DMS114 treated with DMSO at 0.1 percent for 48 hours (cell line): Measurements from ENCODE around the gene PEX11G.
"Not testable (repeated sequence)": the region's sequence is repeated elsewhere in the genome, so short reads cannot be mapped to it uniquely, and the experiment has no call there.

Source experiments
- DNase-seq: peaks from one replicate; lab custom pipeline; 2025; ENCODE audit not compliant: unreplicated experiment; lab: John Stamatoyannopoulos, UW

The PEX11G gene

DNA sequence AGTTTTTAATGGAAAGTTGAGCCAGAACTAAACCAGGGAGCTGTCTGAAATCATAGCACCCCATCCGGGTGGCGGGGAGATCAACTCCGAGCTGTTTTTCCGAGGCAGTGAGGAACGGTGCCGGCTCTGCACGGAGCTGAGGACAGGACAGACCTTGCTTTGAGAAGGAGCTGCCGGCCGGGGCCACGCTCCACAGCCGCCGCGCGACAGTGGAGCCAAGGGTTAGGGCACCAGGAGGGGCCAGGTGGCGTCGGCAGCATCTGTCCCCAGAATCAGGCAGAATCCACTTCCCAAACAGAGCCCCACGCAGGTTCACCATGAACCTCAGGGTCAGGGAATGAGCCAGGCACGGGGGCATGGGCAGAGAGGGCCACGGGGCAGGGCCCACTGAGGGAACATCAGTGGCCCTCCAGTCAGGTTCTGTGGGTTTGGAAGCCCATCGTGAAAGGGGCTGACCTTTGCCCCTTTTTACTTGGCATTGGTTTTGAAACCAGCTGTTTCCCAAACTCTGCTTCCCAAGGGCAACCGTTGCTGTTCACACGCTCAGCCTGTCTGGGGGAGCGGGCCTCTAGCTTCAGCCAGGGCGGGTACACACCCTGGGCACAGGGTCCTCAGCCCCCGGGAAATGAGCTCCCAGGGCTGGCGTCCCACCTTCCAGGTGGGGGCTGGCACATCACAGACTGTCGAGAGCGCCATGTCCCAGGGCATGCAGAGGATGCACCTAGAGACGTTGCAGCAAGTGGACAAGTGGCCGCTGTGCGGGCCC lies 18.1 kb downstream of the PEX11G start:
- DNase-seq: no peak

DNA sequence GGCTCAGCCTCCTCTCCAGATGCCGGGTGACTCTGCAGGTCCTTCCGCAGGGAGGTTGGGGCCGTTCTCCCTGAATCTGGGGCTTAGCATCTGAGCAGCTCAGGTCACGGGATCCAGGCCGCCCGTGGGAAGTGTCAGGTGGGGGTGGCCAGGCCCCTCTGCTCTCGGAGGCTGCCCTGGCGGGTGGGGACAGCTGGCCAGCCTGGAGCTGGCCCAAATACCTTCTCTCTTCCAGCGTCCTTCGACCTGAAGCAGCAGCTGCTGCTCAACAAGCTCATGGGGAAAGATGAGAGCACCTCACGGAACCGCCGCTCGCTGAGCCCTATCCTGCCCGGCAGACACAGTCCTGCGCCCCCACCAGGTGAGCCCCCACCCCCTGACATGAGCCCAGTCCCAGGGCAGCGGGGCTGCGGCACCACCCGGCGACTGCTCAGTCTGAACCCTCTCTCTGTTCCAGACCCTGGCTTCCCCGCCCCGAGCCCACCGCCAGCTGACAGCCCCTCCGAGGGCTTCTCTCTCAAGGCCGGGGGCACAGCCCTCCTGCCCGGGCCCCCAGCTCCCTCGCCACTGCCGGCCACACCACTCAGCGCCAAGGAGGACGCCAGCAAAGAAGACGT lies 19.1 kb downstream of the PEX11G start:
- no peak for DNase-seq

DNA sequence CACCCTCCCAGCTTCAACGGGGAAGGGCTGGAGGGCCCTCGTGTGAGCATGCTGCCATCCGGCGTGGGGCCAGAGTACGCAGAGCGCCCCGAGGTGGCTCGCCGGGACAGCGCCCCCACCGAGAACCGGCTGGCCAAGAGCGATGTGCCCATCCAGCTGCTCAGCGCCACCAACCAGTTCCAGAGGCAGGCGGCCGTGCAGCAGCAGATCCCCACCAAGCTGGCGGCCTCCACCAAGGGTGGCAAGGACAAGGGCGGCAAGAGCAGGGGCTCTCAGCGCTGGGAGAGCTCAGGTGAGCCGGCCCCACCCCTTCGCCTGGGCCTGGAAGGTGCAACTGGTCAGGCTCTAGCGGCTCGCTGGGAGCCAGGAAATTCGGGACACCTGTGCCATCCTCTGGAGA lies 20.0 kb downstream of the PEX11G start:
- no peak for DNase-seq

DNA sequence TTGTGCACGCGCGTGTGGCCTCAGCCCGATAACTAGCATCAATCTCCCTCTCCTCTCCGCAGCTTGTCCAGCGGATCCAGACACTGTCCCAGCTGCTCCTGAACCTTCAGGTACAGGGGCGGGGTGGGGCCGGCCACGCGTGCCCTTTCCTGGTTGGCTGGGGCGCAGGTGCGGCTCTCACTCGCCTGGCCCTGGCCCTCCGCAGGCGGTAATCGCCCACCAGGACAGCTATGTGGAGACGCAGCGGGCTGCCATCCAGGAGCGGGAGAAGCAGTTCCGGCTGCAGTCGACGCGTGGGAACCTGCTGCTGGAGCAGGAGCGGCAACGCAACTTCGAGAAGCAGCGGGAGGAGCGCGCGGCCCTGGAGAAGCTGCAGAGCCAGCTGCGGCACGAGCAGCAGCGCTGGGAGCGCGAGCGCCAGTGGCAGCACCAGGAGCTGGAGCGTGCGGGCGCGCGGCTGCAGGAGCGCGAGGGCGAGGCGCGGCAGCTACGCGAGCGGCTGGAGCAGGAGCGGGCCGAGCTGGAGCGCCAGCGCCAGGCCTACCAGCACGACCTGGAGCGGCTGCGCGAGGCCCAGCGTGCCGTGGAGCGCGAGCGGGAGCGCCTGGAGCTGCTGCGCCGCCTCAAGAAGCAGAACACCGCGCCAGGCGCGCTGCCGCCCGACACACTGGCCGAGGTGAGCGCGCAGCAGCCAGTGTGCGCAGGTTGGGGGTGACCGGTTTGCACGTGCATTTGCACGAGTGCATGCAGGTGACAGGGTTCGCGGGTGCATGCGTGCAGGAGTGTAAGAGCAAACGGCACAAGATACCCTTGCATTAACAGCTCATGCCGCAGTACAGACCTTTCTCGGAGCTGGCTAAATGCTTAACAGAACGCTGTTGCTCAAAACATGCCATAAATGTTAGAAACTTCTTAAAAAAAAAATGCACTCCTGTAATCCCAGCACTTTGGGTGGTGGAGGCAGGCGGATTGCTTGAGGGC lies 21.5 kb downstream of the PEX11G start:
- DNase-seq: no peak

DNA sequence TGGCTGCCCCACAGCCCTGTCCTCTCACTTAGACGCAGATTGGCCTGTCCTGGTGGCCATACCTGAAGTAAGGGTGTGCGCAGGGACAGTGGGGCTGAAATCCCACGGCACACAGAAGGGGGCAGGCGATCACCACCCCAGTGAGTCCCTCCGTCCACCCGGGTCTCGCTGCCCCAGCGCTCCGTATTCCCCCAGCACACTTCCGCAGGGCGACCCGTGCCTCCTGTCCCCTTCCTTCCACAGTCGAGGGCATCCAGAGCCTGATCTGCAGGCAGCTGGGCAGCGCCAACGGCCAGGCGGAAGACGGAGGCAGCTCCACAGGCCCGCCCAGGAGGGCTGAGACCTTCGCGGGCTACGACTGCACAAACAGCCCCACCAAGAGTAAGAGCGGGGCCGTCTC lies 25.3 kb downstream of the PEX11G start:
- no peak for DNase-seq

DNA sequence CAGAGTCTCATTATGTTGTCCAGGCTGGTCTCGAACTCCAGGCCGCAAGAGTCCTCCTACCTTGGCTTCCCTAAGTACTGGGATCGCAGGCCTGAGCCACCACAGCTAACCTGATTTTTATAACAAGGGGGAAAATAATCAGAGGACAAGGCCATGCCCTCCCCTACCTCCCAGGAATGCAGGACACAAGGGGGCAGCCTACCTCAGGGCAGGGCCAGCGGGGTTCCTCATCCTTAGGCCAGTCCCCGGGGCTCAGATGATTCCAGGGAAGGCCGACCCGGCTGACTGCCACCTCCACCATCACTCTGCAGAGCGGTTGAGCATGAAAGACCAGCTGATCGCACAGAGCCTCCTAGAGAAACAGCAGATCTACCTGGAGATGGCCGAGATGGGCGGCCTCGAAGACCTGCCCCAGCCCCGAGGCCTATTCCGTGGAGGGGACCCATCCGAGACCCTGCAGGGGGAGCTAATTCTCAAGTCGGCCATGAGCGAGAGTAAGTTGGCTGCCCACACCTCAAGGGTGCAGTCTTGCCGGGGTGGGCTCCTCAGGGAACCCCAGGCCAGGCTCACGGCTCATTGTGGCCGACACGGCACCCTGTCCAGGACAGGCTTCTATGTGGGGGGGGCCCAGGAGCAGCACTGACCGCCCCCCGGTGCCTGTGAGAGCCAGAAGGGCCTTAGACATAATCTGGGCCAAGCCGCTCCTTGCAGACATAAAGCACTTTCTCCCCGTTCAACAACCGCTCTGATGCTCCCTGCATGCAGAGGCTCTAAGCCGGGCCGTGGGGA lies 26.8 kb downstream of the PEX11G start:
- DNase-seq: no peak

DNA sequence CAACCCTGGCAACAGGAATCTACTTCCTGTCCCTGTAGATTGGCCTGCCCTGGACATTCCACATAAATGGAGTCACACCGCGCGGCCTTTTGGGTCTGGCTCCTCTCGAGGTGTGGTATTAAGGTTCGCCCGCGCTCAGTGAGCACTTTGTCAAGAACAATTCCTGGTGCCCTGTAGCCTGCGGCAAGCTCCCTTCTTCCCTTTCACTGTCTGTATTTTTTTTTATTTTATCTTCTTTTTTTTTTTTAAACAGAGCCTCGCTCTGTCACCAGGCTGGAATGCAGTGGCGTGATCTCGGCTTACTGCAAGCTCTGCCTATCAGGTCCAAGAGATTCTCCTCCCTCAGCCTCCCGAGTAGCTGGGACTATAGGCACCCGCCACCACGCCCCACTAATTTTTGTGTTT lies 28.3 kb downstream of the PEX11G start:
- no peak for DNase-seq

DNA sequence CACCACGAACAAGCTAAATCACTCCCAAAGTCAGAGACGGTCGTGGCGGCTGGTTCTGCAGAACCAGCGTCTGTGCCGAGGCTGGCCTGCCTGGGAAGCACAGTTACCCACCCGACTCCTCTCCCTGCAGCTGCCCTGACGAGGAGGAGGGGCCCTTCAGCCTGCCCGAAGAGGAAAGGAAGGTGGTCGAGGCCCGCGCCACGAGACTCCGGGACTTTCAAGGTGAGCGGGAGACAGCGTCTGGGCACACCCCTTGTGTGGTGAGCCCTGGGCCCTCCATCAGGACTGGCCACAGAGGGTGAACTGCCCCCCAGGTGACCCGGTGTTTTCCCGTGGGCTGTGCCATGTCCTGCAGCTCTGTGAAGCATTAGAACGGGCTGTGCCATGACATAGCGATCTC lies 29.1 kb downstream of the PEX11G start:
- no peak for DNase-seq

DNA sequence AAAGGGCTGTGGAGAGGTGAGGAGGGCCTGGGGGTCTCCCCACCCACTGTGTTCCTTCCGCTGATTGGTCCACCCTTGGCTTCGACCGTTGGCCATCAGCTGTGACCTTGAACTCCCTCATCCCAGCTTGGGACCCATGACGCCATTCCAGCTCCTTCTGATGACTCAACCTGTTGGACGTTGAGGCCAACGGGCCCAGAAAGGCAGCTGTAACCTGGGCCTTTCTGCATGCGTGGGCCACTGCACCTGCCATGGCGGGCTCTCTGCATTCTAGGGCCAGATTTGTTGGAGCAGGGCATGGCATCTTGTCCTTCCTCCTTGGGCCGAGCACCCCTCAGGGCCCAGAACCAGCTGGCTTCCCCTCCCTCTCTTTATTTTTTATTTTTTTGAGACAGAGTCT lies 30.2 kb downstream of the PEX11G start:
- DNase-seq: no peak

DNA sequence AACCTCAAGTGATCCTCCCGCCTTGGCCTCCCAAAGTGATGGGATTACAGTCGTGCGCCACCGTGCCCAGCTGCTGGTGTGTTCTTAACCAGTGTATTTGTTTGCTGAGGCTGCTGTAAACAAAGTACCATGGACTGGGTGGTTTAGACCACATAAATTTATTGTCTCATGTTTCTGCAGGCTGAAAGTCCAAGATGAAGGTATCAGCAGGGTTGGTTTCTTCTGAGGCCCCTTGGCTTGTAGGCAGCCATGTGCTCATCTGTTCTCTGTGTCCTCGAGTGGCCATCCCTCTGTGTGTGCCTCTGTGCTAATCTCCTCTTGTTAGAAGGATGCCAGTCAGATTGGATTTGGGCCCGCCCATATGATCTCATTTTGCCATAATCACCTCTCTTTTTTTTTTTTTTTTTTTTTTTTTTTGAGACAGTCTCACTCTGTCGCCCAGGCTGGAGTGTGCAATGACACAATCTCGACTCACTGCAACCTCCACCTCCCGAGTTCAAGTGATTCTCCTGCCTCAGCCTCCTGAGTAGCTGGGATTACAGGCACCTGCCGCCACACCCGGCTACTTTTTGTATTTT lies 31.8 kb downstream of the PEX11G start:
- no peak for DNase-seq

DNA sequence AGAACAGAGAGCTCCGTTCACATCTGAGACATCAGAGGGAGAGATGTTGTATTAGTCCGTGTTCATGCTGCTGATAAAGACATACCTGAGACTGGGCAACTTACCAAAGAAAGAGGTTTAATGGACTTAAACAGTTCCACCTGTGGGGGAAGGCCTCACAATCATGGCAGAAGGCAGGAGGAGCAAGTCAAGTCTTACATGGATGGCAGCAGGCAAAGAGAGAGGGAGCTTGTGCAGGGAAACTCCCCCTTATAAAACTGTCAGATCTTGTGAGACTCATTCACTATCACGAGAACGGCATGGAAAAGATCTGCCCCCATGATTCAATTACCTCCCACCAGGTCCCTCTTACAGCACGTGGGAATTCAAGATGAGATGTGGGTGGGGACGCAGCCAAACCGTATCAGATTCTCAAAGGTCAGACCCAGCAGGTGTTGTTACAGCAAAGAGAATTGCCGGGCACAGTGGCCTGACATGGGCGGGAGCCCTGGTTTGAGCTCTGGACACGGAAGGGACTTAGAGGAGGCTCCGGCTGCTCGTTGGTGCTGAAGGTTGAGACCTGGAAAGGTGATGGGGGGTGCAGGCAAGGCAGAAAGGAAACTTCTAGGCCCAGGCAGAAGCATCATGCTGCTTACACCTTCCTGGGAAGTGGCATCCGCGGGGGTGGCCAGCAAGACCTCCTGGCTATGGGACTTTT lies 33.1 kb downstream of the PEX11G start:
- no peak for DNase-seq

DNA sequence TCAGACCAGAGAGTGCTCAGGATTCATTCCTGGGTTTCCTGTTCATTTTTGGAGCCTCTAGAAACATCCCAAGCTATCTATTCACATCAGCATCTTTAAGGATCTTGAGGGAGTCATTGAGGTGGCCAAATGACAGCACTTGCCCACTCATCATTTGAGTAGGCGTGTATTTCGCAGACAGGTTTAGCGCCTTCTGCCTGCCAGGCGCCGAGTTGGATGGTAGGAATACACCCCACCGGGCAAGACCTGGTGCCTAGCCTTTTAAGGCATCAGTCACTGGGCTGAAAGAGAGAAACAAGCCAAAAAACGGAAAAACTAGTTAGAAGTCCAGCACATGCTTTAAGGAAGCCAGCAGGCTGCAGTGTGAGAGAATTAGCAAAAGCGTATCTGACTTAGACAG lies 33.8 kb downstream of the PEX11G start:
- DNase-seq: no peak

DNA sequence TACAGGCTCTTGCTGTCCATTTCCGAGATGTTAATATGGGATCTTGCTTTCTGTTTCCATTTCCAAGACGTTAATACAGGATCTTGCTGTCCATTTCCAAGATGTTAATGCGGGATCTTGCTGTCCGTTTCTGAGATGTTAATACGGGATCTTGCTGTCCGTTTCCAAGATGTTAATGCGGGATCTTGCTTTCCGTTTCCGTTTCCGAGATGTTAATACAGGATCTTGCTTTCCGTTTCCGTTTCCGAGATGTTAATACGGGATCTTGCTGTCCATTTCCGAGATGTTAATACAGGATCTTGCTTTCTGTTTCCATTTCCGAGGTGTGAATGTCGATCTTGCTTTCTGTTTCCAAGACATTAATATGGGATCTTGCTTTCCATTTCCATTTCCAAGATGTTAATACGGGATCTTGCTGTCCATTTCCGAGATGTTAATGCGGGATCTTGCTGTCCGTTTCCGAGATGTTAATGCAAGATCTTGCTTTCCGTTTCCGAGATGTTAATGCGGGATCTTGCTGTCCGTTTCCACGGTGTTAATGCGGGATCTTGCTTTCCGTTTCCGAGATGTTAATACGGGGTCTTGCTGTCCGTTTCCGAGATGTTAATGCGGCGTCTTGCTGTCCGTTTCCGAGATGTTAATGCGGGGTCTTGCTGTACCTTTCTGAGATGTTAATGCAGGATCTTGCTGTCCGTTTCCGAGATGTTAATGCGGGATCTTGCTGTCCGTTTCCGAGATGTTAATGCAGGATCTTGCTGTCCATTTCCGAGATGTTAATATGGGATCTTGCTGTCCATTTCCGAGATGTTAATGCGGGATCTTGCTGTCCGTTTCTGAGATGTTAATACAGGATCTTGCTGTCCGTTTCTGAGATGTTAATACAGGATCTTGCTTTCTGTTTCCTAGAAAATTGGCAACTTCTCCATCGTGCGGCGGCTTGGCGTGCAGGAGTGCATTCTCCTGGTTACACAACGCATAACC lies 38.3 kb downstream of the PEX11G start:
- no peak for DNase-seq

DNA sequence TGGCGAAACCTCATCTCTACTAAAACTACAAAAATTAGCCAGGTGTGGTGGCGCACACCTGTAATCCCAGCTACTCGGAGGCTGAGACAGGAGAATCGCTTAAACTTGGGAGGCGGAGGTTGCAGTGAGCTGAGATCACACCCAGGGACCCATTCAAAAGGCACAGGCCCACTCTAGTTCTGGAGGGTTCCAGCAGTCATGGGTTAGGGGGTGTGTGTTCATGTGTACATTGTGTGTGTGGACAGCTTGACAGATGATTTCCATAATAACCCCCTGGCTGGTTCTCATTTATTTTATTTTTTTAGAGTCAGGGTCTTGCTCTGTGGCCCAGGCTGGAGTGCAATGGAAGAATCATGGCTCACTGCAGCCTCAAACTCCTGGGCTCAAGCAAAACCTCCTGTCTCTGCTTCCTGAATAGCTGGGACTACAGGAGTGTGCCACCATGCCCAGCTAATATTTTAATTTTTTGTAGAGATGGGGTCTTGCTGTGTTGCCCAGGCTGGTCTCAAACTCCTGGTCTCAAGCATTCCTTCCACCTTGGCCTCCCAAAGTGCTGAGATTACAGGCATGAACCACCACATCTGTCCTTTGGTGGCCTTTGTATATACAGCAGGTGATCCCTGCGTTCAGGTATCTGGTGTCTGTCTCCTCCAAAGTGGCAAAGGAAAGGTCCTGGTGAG lies 39.3 kb downstream of the PEX11G start:
- DNase-seq: not testable (repeated sequence)

DNA sequence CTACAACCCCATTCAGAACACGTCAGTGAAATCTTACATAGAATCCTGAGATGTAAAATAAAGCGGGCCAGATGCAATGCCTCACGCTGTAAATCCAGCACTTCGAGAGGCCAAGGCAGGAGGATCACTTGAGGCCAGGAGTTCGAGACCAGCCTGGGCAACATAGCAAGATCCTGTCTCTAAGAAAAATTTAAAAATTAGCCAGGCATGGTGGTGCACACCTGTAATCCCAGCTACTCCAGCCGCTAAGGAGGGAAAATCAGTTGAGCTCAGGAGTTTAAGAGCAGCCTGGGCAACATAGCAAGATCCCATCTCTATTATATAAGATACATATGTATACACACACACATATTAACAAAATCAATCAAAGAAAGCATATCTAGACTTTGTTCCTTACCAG lies 41.2 kb downstream of the PEX11G start:
- DNase-seq: no peak

DNA sequence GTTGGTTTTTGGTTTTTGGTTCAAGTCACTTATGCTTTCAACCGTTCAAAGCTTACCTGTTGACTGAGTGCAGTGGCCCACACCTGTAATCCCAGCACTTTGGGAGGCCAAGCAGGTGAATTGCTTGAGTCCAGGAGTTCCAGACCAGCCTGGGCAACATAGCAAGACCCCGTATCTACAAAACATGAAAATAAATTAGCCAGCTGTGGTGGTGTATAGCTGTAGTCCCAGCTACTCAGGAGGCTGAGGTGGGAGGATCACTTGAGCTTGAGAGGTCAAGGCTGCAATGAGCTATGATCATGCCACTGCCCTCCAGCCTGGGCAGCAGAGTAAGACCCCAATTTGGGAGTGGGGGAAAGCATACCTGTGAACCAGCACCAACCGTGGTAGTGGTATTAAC lies 43.7 kb downstream of the PEX11G start:
- no peak for DNase-seq

DNA sequence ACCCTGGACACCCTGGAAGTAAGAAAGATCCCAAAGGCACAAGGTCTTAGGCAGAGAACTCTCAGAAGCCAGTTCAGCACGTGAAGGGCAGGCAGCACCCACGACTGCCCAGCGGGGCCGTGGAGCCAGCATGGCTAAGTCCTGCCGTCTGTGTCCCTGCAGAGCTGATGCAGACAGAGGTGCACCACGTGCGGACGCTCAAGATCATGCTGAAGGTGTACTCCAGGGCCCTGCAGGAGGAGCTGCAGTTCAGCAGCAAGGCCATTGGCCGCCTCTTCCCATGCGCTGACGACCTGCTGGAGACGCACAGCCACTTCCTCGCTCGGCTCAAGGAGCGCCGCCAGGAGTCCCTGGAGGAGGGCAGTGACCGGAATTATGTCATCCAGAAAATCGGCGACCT lies 44.8 kb downstream of the PEX11G start:
- no peak for DNase-seq

DNA sequence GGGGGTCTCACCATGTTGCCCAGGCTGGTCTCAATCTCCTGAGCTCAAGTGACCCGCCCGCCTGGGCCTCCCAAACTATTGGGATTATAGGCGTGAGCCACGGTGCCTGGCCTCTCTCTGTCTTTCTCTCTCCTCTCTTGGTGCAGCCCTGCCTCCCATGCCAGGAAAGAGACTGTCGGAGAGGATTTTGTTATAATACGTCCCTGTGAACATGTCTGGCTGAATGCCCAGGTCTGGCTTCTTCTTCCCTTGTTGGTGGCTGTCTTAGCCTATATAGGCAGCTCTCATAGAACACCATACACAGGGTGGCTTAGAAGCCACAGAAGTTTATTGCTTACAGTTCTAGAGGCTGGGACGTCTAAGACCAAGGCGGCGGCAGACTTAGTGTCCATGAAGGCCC lies 46.4 kb downstream of the PEX11G start:
- DNase-seq: no peak
